GM19035 (cell line): ENCODE results near the gene DLX5.
"Not testable (repeated sequence)": the region's sequence is repeated elsewhere in the genome, so short reads cannot be mapped to it uniquely, and the experiment has no call there.

Experiments
- ATAC-seq: cut with Tn5 transposase; IDR thresholded peaks from one replicate; pipeline ENCODE4 v1.9.1; 2021; ENCODE audit not compliant: unreplicated experiment

The DLX5 gene

GRCh38 chr7:97024209-97025129, at the start of gene DLX5:
TSS of gene DLX5 (minus strand) at chr7:97024831. CDS start at chr7:97024623, 208 bp downstream.
- no peak for ATAC-seq

- not testable (repeated sequence) for ATAC-seq
Measured at GRCh38 chr7:97072025-97072424, 47.4 kb upstream of the DLX5 start.

- ATAC-seq, result peak; percentile 65
Measured at GRCh38 chr7:97064972-97065587, 40.4 kb upstream of the DLX5 start.

- ATAC-seq, result no peak
Measured at GRCh38 chr7:97064020-97064419, 39.4 kb upstream of the DLX5 start.

- ATAC-seq, result no peak
Measured at GRCh38 chr7:97043281-97043680, 18.6 kb upstream of the DLX5 start.

- no peak for ATAC-seq
Measured at GRCh38 chr7:97039374-97040065, 14.9 kb upstream of the DLX5 start.

- not testable (repeated sequence) for ATAC-seq
Measured at GRCh38 chr7:97034213-97034852, 9.7 kb upstream of the DLX5 start.

GRCh38 chr7:97027427-97028234, 3.0 kb upstream of the DLX5 start:
- ATAC-seq, result peak; percentile 94

- peak; percentile 7 for ATAC-seq
Measured at GRCh38 chr7:97026715-97027426, 2.2 kb upstream of the DLX5 start.

GRCh38 chr7:97025983-97026714, 1.5 kb upstream of the DLX5 start:
- no peak for ATAC-seq

- ATAC-seq, result no peak
Measured at GRCh38 chr7:97025130-97025499, 484 bp upstream of the DLX5 start.

GRCh38 chr7:97022491-97023306, 1.9 kb downstream of the DLX5 start:
- ATAC-seq, result no peak

- no peak for ATAC-seq
Measured at GRCh38 chr7:97021747-97022490, 2.7 kb downstream of the DLX5 start.

GRCh38 chr7:97020996-97021746, 3.5 kb downstream of the DLX5 start:
- no peak for ATAC-seq

GRCh38 chr7:97020601-97020995, 4.0 kb downstream of the DLX5 start:
- no peak for ATAC-seq

- no peak for ATAC-seq
Measured at GRCh38 chr7:97019710-97020225, 4.9 kb downstream of the DLX5 start.
